ENCODE results near the gene HNRNPA3.
"Not testable (repeated sequence)": the region's sequence is repeated elsewhere in the genome, so short reads cannot be mapped to it uniquely, and the experiment has no call there.

Gene HNRNPA3

GRCh38 chr2:177235855-177236437 is 23.4 kb downstream of the HNRNPA3 start:
- DNase-seq = no peak

DNA sequence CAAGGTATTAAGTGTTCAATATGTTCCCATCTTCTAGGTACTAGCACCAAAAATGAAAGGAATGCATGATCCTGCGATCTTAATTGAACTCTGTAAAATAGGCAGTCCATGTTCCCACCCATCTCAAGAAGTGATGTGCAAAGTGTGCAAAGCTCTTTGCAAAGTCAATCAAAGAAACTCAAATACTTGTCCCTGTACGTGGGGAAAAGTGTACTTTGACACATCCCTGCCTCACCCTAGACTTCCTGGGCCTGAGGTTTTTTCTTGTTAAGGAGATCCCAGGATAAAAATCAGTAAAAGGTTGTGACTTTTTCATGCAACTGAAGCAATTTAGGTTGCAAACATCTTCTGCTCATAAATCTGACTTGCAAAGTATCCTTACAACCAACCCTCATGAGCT is 25.3 kb downstream of the HNRNPA3 start:
- DNase-seq = no peak

GRCh38 chr2:177239053-177239452 is 26.5 kb downstream of the HNRNPA3 start:
- DNase-seq = no peak

- peak; percentile 24 for DNase-seq
These were observed 27.5 kb downstream of the HNRNPA3 start for GRCh38 chr2:177239932-177240630.

DNA sequence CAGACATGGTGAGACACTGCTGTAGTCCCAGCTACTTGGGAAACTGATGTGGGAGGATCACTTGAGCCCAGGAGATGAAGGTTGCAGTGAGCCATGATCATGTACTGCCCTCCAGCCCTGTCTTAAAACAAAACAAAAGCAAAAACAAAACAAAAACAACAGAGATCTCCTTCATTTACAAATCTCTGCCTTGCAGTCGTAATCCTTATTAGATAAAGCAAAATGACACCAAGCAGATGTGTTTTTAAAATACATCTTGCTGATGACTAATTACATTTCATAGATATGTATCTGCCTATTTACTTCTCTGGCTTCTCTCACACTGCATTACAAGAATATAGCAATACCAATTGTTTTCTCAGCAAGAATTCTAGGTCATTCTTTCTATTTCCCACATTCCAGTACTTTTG is 29.1 kb downstream of the HNRNPA3 start:
- no peak for DNase-seq

- DNase-seq = peak; percentile 22
These were observed 29.8 kb downstream of the HNRNPA3 start for GRCh38 chr2:177242121-177242987.

GRCh38 chr2:177243073-177243472 is 30.5 kb downstream of the HNRNPA3 start:
- DNase-seq = no peak

GRCh38 chr2:177243476-177243875 is 30.9 kb downstream of the HNRNPA3 start:
- DNase-seq = no peak

- no peak for DNase-seq
These were observed 31.7 kb downstream of the HNRNPA3 start for GRCh38 chr2:177244244-177244771.

DNA sequence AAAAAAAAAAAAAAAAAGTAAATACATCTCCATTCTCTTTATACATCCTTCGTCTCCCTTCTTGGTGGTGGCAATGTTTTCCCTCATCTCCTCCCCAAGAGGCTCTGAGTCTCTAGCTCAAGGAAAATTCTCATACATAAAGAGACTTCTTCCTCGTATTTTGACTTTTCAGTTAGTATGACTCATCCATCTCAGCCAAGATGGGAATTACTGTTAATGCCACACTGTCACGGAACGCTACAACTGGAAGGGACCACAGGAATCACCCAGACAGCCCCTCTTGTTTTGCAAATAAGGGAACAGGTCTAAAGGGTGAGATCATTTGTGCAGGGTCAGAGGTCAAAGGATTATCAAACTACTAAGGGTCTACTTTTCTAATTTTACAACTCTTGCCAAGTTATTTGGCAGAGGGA is 32.4 kb downstream of the HNRNPA3 start:
- no peak for DNase-seq

DNA sequence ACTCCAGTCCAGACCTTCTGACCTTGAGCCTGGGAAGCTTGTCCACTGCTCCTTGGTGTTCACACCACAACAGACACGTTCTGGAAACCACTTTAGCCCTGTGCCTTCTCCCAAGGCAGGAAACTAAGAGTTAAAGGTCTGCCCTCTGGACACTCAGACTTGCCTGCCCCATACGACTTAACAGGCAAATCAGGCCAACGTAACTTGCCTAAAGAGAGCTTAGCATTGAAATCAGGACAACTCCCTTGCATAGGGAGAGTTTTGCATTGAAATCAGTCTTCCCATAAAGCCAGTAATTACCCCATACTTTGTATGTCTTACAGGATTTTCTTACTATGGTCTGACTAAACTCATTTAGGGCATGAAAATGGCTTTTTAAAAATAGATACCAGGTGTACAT is 33.4 kb downstream of the HNRNPA3 start:
- DNase-seq = peak; percentile 85

DNA sequence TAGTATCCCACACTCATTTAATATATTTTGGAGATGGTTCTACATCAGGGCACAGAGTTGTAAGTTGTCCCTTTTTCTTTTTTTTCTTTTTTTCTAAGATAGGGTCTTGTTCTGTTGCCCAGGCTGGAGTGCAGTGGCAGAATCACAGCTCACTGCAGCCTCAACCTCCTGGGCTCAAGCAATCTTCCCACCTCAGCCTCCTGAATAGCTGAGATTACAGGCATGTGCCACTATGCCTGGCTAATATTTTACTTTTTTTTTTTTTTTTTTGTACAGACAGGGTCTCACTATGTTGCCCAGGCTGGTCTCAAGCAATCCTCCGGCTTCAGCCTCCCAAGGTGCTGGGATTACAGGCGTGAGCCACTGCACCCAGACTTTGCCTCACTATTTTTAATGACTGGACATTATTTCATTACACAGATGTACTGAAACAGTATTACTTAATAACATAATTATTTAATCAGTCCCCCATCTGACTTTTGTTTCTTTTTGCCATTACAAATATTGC is 34.0 kb downstream of the HNRNPA3 start:
- not testable (repeated sequence) for DNase-seq

- no peak for DNase-seq
These were observed 35.2 kb downstream of the HNRNPA3 start for GRCh38 chr2:177247693-177248262.

- DNase-seq = no peak
These were observed 36.4 kb downstream of the HNRNPA3 start for GRCh38 chr2:177249038-177249437.

- no peak for DNase-seq
These were observed 37.9 kb downstream of the HNRNPA3 start for GRCh38 chr2:177250461-177250860.

- no peak for DNase-seq
These were observed 38.6 kb downstream of the HNRNPA3 start for GRCh38 chr2:177251165-177251542.

- no peak for DNase-seq
These were observed 40.4 kb downstream of the HNRNPA3 start for GRCh38 chr2:177252808-177253531.

- no peak for DNase-seq
These were observed 41.1 kb downstream of the HNRNPA3 start for GRCh38 chr2:177253704-177254103.

DNA sequence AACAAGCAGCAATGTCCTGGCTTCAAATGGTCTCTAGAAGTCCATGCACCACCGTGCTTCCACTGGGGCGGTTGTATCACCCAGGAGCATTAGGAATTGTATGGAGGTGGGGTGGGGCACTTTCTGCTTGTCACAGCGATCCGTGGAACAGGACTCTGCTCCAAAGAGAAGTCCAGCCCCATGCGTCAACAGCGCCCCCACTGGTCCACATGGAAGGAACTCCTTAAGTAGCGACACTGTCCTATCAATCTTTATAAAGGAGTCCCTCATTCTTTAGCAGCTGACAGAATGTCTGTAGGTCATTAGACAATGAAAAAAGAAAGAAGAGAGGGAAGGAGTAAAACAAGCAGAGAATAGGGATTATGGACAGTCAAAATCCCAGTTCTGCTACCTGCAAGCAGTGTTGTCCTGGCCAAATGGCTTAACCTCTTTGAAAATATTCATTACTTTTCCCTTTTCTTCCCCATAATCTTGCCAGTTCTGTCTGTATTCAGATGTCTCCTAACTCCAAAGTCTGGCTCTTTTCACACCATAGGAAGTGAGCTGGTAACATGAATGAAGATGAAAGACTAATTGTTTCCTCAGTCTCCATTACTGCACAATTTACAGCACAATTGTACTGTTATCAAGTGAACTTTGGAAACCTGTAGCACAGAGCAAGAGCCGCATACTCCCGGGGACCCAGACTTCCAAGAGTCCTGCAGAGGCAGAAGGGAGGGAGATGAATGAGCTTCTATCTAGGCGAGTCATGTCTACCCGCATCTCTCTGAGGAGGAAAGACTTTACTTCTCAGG is 42.0 kb downstream of the HNRNPA3 start:
- DNase-seq = peak; percentile 40

DNA sequence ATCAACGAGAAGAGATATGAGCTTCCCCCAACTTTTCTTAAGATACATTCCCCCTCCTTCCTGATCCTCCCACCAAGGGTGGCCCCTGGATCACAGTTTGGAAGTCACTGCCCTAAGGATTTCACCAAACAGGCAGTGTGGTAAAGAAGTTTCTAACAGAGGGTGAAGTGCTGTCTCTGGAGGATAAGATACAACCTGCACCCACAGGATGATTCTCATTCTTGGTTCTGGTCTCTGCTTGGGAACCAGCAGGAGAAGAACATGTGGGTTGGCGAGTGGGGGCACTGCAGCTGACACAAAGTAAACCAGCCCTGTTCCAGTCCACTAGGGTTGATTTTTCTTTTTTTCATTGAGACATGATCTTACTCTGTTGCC is 42.6 kb downstream of the HNRNPA3 start:
- no peak for DNase-seq

- no peak for DNase-seq
These were observed 43.4 kb downstream of the HNRNPA3 start for GRCh38 chr2:177256026-177256425.

- DNase-seq = no peak
These were observed 44.1 kb downstream of the HNRNPA3 start for GRCh38 chr2:177256695-177257094.
